HG02610 (cell line): ENCODE results near the gene CBLB.
A peak's percentile ranks its signal among the peaks of the same experiment; 100 is the strongest.

Experiments used
- ATAC-seq: cut with Tn5 transposase; IDR thresholded peaks from one replicate; pipeline ENCODE4 v1.9.1; 2021; ENCODE audit warnings: mild to moderate bottlenecking, moderate library complexity; ENCODE audit not compliant: unreplicated experiment

Gene CBLB

GRCh38 chr3:105791919-105792786, 76.7 kb downstream of the CBLB start:
- ATAC-seq = no peak

- ATAC-seq = no peak
These were observed 77.7 kb downstream of the CBLB start for GRCh38 chr3:105791131-105791530.

- no peak for ATAC-seq
These were observed 78.3 kb downstream of the CBLB start for GRCh38 chr3:105790534-105790933.

GRCh38 chr3:105788593-105788992, 80.2 kb downstream of the CBLB start:
- ATAC-seq = no peak

DNA sequence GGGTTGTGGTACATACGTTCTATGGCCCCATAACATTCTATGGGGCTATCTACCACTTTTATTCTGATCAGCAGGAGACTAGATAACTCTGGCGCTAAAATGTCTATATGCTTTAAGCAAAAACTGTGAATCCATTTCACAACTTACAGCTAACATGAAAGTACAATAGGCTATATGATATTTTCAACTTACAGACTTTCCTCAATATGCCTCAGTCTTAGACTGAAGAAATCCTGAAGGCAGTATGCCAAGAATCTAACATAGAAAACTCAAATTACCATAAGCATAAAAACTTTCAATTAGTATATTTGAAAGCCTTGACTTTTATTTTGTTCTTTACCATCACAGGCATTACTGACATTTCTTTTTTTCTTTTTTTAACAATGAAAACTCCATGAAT, 81.4 kb downstream of the CBLB start:
- ATAC-seq = no peak

DNA sequence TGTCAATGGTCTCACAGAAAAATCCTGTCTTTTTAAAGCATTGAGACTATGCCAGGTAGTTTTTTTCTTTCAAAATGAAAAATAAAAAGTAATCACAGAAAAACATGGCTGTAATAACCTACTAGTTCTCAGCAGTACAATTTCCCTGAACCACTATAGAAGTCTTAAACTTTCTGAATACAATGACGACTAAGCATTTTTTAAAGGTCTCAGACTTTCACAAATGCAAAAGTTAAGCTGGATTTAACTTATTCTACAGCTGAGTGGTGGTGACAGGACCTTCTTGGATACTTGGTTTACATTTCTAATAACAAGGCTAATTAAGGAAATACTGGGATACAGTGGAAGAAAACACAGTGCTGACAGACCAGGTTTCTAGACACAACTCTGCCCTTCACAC, 81.8 kb downstream of the CBLB start:
- ATAC-seq = no peak

- ATAC-seq = no peak
These were observed 82.6 kb downstream of the CBLB start for GRCh38 chr3:105786241-105786640.

DNA sequence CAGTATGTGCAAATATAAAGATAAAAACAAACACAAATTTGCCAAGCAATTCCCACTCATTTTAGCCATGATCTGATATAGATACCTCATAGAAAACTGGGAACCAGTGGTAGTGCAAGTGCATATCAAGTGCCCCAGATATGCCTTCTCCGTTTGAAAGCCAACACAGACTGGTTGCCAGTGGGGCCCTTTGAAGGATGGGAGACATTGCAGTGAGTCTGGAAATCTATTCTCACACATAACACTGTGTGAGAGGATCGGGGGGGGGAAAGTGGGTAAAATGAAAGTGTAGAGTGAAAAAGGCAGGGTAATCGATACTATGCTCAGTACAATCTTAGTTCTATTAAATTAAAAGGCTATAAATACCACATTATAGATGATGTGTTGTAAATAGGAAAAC, 83.0 kb downstream of the CBLB start:
- no peak for ATAC-seq

DNA sequence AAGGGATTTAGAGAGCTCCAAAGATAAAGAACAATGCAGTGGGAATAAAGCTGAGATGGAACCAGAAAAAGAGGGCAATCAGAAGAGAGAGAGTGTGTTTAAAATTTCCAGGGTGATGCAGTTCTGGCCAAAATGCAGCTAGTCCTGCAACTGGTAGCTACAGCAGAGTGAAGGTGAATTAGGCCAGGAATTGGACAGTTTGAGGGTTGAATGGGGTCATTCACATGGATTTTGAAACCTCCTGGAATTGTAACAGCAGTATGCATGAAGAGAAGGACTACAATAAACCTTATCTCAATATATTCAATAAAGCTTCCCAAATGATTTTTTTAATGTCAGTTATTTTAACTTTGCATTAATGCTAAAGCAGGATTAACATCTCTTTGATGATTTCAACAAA, 85.2 kb downstream of the CBLB start:
- no peak for ATAC-seq

DNA sequence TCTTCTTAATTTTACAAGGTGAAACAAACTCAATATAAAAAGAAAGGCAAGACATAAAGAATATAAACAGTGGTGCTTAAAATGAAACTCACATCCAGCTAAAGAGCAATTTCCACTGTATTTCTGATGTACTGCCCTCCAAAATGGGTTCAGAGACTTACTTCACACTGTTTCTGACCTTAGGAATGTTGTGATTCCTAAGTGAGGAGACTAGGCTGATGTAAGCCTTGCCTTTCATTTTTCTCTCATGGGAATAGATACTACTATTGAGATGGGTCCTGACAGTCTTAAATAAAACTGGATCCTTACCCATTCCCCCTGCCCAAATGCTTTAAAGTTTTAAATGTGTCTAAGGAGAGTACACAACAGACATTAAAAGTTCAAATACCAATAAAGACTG, 86.9 kb downstream of the CBLB start:
- no peak for ATAC-seq

DNA sequence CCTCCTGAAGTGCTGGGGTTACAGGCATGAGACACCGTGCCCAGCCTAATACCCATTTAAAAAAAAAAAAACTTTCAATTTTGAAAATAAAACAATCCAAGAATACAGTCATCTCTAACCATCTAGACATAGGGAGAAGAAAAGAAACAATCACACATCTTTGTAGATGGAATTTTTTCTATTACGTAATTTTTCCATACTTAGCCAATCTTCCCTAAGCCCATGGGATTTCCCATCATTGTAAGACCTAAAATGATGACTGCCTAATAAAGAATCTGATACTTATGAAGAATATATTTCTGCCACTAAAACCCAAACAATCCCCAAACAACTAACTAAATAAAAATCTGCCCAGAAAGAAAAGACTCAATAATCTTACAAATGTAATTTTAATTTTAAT, 88.7 kb downstream of the CBLB start:
- ATAC-seq = no peak

- ATAC-seq = no peak
These were observed 93.4 kb downstream of the CBLB start for GRCh38 chr3:105775368-105775767.

- ATAC-seq = peak; percentile 81
These were observed 94.2 kb downstream of the CBLB start for GRCh38 chr3:105774444-105775180.

- no peak for ATAC-seq
These were observed 95.5 kb downstream of the CBLB start for GRCh38 chr3:105773291-105773690.

DNA sequence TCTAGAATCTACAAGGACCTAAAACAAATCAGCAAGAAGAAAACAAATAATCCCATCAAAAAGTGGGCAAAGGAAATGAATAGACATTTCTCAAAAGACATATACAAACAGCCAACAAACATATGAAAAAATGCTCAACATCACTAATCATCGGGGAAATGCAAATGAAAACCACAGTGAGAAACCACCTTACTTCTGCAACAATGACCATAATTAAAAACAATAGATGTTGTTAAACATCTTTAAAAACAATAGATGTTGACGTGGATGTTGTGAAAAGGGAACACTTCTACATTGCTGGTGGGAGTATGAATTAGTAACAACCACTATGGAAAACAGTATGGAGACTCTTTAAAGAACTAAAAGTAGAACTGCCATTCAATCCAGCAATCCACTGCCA, 96.2 kb downstream of the CBLB start:
- ATAC-seq = no peak

DNA sequence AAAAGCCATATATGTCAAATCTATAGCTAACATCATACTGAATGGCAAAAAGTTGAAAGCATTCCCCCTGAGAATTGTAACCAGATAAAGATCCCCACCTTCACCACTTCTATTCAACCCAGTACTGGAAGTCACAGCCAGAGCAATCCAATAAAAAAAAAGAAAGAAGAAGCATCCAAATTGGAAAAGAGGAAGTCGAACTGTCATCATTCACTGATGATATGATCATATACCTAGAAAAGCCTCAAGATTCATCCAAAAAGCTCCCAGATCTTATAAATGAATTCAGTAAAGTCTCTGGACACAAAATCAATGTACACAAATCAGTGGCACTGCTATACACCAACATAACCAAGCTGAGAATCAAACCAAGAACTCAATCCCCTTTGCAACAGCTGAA, 97.4 kb downstream of the CBLB start:
- ATAC-seq = no peak

DNA sequence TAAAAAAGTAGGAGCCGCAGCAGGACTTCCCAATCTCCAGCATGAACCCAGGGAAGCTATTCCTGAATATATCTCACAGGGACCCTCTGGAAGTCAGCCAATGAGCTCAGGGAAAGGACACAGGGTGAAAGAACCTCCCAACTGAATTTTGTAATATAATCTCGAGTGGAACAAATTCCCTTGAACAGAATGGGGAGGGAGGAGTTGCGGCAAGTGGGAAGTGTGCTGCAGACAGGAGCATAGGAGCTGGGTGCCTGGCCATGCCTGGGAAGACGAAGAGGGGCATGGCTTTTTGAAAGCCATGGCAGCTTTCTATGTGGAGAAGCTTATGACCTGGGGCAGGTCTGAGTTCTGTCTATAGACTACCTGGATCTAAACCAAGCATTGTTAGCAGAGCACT, 98.4 kb downstream of the CBLB start:
- no peak for ATAC-seq

- no peak for ATAC-seq
These were observed 101.0 kb downstream of the CBLB start for GRCh38 chr3:105767776-105768175.

- ATAC-seq = no peak
These were observed 101.6 kb downstream of the CBLB start for GRCh38 chr3:105767216-105767615.

DNA sequence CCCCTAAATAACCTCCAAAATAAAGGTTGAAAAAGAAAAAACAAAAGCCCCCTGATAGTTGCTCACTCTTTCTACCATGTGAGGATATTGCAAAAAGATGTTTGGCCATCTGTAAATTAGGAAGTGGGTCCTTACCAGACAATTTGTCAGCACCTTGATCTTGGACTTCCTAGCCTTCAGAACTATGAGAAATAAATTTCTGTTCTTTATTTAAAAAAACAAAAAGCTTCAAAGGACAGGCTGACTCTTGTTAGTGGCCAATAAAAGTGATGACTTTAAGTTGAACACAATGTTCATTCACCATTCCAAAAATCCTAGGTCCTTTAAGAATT, 103.5 kb downstream of the CBLB start:
- no peak for ATAC-seq

GRCh38 chr3:105764378-105765307, 104.2 kb downstream of the CBLB start:
- ATAC-seq = peak; percentile 57
